ENCODE results near the gene DOP1A. TPM values are rescaled to one million over a fixed set of nuclear protein-coding genes. Genes with fewer than 3 reads are reported as not detected.

Gene DOP1A, protein sequence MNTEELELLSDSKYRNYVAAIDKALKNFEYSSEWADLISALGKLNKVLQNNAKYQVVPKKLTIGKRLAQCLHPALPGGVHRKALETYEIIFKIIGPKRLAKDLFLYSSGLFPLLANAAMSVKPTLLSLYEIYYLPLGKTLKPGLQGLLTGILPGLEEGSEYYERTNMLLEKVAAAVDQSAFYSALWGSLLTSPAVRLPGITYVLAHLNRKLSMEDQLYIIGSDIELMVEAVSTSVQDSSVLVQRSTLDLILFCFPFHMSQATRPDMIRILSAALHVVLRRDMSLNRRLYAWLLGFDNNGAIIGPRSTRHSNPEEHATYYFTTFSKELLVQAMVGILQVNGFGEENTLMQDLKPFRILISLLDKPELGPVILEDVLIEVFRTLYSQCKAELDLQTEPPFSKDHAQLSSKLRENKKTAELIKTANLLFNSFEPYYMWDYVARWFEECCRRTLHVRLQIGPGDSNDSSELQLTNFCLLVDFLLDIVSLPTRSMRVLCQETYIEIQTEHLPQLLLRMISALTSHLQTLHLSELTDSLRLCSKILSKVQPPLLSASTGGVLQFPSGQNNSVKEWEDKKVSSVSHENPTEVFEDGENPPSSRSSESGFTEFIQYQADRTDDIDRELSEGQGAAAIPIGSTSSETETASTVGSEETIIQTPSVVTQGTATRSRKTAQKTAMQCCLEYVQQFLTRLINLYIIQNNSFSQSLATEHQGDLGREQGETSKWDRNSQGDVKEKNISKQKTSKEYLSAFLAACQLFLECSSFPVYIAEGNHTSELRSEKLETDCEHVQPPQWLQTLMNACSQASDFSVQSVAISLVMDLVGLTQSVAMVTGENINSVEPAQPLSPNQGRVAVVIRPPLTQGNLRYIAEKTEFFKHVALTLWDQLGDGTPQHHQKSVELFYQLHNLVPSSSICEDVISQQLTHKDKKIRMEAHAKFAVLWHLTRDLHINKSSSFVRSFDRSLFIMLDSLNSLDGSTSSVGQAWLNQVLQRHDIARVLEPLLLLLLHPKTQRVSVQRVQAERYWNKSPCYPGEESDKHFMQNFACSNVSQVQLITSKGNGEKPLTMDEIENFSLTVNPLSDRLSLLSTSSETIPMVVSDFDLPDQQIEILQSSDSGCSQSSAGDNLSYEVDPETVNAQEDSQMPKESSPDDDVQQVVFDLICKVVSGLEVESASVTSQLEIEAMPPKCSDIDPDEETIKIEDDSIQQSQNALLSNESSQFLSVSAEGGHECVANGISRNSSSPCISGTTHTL (N-terminal part only)
- total RNA-seq (28.3 and 37.5 TPM in 2 replicates), polyA plus RNA-seq (9.4 and 11.6 TPM in 2 replicates), polyA minus RNA-seq (26.0 and 28.0 TPM in 2 replicates)
- total RNA-seq (2013), result 49.1 TPM

GRCh38 chr6:83067448-83068439, at the start of gene DOP1A:
TSS of gene DOP1A (plus strand) at chr6:83067671. CDS start at chr6:83096978, 29,307 bp downstream.
- Histone ChIP-seq H3K4me3 (ENCODE audit: control extremely low read depth in 1 of 5, extremely low read depth in 1 of 5, insufficient read depth in 1 of 5, low read depth in 2 of 5, low read length in 4 of 5) (peak within 1 kb of the TSS; percentile 32 to 91 (median 83)), H3K79me2 (ENCODE audit: control insufficient read depth, insufficient read depth, low read length) (peaks cover 58% of the 10 kb centered on the region), H3K27me3 (replicated peaks in 1 of 4; ENCODE audit: control extremely low read depth in 1 of 4, control insufficient read depth in 3 of 4, insufficient read depth in 4 of 4, low read length in 3 of 4) (no peaks in the 10 kb centered on the region), H2AFZ (ENCODE audit: insufficient read depth, low read depth, low read length, poor library complexity, severe bottlenecking) (peak within 1 kb of the TSS; percentile 96), H3K4me1 (ENCODE audit: control insufficient read depth in 2 of 2, insufficient read depth in 2 of 2, low read length in 2 of 2) (peaks cover 35 to 41% of the 10 kb centered on the region in 2 donors), H4K20me1 (ENCODE audit: control insufficient read depth, insufficient read depth, low read length, poor library complexity, severe bottlenecking) (no peaks in the 10 kb centered on the region), H3K36me3 (replicated peaks in 1 of 2; ENCODE audit: control extremely low read depth in 1 of 2, control insufficient read depth in 1 of 2, extremely low read depth in 1 of 2, insufficient read depth in 2 of 2, low read length in 1 of 2) (no peaks in the 10 kb centered on the region), H3K9ac (ENCODE audit: low read length) (peak within 1 kb of the TSS; percentile 94), H3K4me2 (replicated peaks; ENCODE audit: low read depth, low read length, poor library complexity, severe bottlenecking) (peak within 1 kb of the TSS; percentile 85), H3K9me3 (ENCODE audit: control extremely low read depth in 1 of 3, control insufficient read depth in 2 of 3, insufficient read depth in 1 of 3, low read length in 2 of 3) (no peaks in the 10 kb centered on the region), H3K27ac (ENCODE audit: low read length in 2 of 2) (peak within 1 kb of the TSS; percentile 89 to 94)
- peak within 1 kb of the TSS; percentile 95 for H3K27ac Mint-ChIP-seq
- DNase-seq (peak; percentile 97), ATAC-seq (ENCODE audit: low read depth) (peak; percentile 78)
- TF ChIP-seq CTCF (IDR thresholded peaks at IDR 0.05) (peak; percentile 97), EZH2 (IDR thresholded peaks at IDR 0.05; ENCODE audit: borderline replicate concordance, insufficient read depth, low read depth, low read length, poor library complexity, severe bottlenecking) (no peak)
- H3K9me3 Mint-ChIP-seq (ENCODE audit: insufficient read depth), result no peaks in the 10 kb centered on the region
- ChIA-PET CTCF (interaction anchor here (0.7 to 7.6 kb wide), 40 partner anchors 8 to 1160 kb away, joined by 3 to 103 read pairs (median 4); partner anchors contain the start of genes CEP162, CYB5R4, PGM3 and PRSS35), POLR2A (no interaction called here)
- under 1% methylated on average over 70 of the region's 78 CpGs for WGBS (ENCODE audit: insufficient coverage)
- intact Hi-C loops (cut with micrococcal nuclease), result loop anchor here (1.0 to 5.0 kb wide), 4 partner anchors 55 to 820 kb away; partner anchors contain the start of genes IBTK, PGM3 and RWDD2A
- H3K27me3 Mint-ChIP-seq, result no peaks in the 10 kb centered on the region
- peaks cover 52% of the 10 kb centered on the region for H3K4me1 Mint-ChIP-seq
- peak within 1 kb of the TSS; percentile 98 for H3K4me3 Mint-ChIP-seq

Data from B cell (primary cell).